ENCODE results near the gene CADM4. TPM values are rescaled to one million over a fixed set of nuclear protein-coding genes. Genes with fewer than 3 reads are reported as not detected.

The CADM4 gene
- total RNA-seq, 3 donors from 2014 or later, result 1.2 to 26.2 (median 3.4) TPM

- intact Hi-C loops (cut with DNase I, micrococcal nuclease), result no loop called here
- Histone ChIP-seq H3K4me1 (ENCODE audit: low read depth) (peaks cover 36% of the 10 kb centered on the region), H3K36me3 (ENCODE audit: low read depth) (no peaks in the 10 kb centered on the region), H3K9me3 (no peaks in the 10 kb centered on the region), H3K4me3 (no peak overlapping the region)
- ATAC-seq (no peak), DNase-seq (no peak)
- no peak for TF ChIP-seq CTCF (IDR thresholded peaks at IDR 0.05)
Measured at GRCh38 chr19:43597876-43598275, 41.8 kb downstream of the CADM4 start.

- Histone ChIP-seq H3K4me1 (ENCODE audit: low read depth) (peaks cover 36% of the 10 kb centered on the region), H3K36me3 (ENCODE audit: low read depth) (no peaks in the 10 kb centered on the region), H3K9me3 (no peaks in the 10 kb centered on the region), H3K4me3 (peak overlapping the region; percentile 29)
- DNase-seq, result peak in 1 of 3 donors; percentile 41
- intact Hi-C loops (cut with DNase I, micrococcal nuclease), result no loop called here
- no peak for ATAC-seq
- TF ChIP-seq CTCF (IDR thresholded peaks at IDR 0.05), result no peak
Measured at GRCh38 chr19:43596842-43597461, 42.7 kb downstream of the CADM4 start.

- H3K4me3 ChIP-seq, result peak within 1 kb of the TSS; percentile 29
- H3K4me1 ChIP-seq (ENCODE audit: low read depth), result peaks cover 36% of the 10 kb centered on the region
- intact Hi-C loops (cut with DNase I, micrococcal nuclease), result loop anchor here in 1 of 2 donors (2.0 kb wide), 1 partner anchor 61 kb away; no protein-coding TSS in a partner anchor
- no peaks in the 10 kb centered on the region for H3K36me3 ChIP-seq (ENCODE audit: low read depth)
- DNase-seq (peak; percentile 100), ATAC-seq (peak; percentile 92)
- H3K9me3 ChIP-seq, result no peaks in the 10 kb centered on the region
- peak; percentile 22 for TF ChIP-seq CTCF (IDR thresholded peaks at IDR 0.05)
Measured at GRCh38 chr19:43595999-43596841, 43.4 kb downstream of the CADM4 start, which contains the start of the genes IRGQ and ZNF576. Gene IRGQ, minus strand, starts transcription at chr19:43596134. Its CDS starts 796 bp downstream, at chr19:43595338. Gene ZNF576, plus strand, starts transcription at chr19:43596595. Its CDS starts 514 bp downstream, at chr19:43597109.

GRCh38 chr19:43595605-43595998 lies 44.0 kb downstream of the CADM4 start:
- ATAC-seq, result peak; percentile 11
- peak in 1 of 3 donors; percentile 60 for DNase-seq
- intact Hi-C loops (cut with DNase I, micrococcal nuclease), result loop anchor here in 1 of 2 donors (2.0 kb wide), 1 partner anchor 61 kb away; no protein-coding TSS in a partner anchor

More at GRCh38 chr19:43595605-43595998, 44.0 kb downstream of the CADM4 start:
- TF ChIP-seq CTCF (IDR thresholded peaks at IDR 0.05), result no peak
- Histone ChIP-seq H3K9me3 (no peaks in the 10 kb centered on the region), H3K36me3 (ENCODE audit: low read depth) (no peaks in the 10 kb centered on the region), H3K4me1 (ENCODE audit: low read depth) (peaks cover 36% of the 10 kb centered on the region), H3K4me3 (peak overlapping the region; percentile 29)

Data from mucosa of descending colon (tissue), 3 donors.